ENCODE measurements around the gene CTDSPL. TPM values are rescaled to one million over a fixed set of nuclear protein-coding genes. Genes with fewer than 3 reads are reported as not detected.

Gene CTDSPL
- total and polyA plus RNA-seq, 5 donors from 2014 or later = 0.08 to 1.7 TPM; not detected in 3

GRCh38 chr3:37942646-37943045 is 81.0 kb downstream of the CTDSPL start:
- Histone ChIP-seq H3K36me3 (ENCODE audit: control insufficient read depth, insufficient read depth, low read length) (no peaks in the 10 kb centered on the region), H3K4me1 (ENCODE audit: control insufficient read depth, insufficient read depth, low read length, poor library complexity, severe bottlenecking) (no peaks in the 10 kb centered on the region), H3K9me3 (ENCODE audit: control insufficient read depth in 2 of 2, low read length in 2 of 2) (no peaks in the 10 kb centered on the region), H3K27ac (ENCODE audit: insufficient read depth, low read length, poor library complexity, severe bottlenecking) (no peak overlapping the region), H3K27me3 (ENCODE audit: control insufficient read depth, insufficient read depth, low read length) (no peaks in the 10 kb centered on the region), H3K4me3 (ENCODE audit: low read depth, low read length) (no peak overlapping the region)
- H3K27ac Mint-ChIP-seq = no peak overlapping the region
- H3K4me3 Mint-ChIP-seq = no peak overlapping the region
- no peaks in the 10 kb centered on the region for H3K36me3 Mint-ChIP-seq
- no peak for DNase-seq
- no peaks in the 10 kb centered on the region for H3K27me3 Mint-ChIP-seq
- no peaks in the 10 kb centered on the region for H3K9me3 Mint-ChIP-seq
- no peak for ATAC-seq (ENCODE audit: low read depth in 2 of 2)
- no peaks in the 10 kb centered on the region for H3K4me1 Mint-ChIP-seq

- Histone ChIP-seq H3K36me3 (ENCODE audit: control insufficient read depth, insufficient read depth, low read length) (no peaks in the 10 kb centered on the region), H3K9me3 (ENCODE audit: control insufficient read depth in 2 of 2, low read length in 2 of 2) (no peaks in the 10 kb centered on the region), H3K4me1 (ENCODE audit: control insufficient read depth, insufficient read depth, low read length, poor library complexity, severe bottlenecking) (no peaks in the 10 kb centered on the region), H3K27me3 (ENCODE audit: control insufficient read depth, insufficient read depth, low read length) (no peaks in the 10 kb centered on the region), H3K4me3 (ENCODE audit: low read depth, low read length) (no peak overlapping the region), H3K27ac (ENCODE audit: insufficient read depth, low read length, poor library complexity, severe bottlenecking) (no peak overlapping the region)
- Mint-ChIP-seq H3K27ac (no peak overlapping the region), H3K36me3 (no peaks in the 10 kb centered on the region), H3K9me3 (no peaks in the 10 kb centered on the region), H3K4me1 (no peaks in the 10 kb centered on the region), H3K27me3 (no peaks in the 10 kb centered on the region), H3K4me3 (no peak overlapping the region)
- no peak for DNase-seq
- no peak for ATAC-seq (ENCODE audit: low read depth in 2 of 2)
Observed at GRCh38 chr3:37943126-37943525, 81.4 kb downstream of the CTDSPL start.

DNA sequence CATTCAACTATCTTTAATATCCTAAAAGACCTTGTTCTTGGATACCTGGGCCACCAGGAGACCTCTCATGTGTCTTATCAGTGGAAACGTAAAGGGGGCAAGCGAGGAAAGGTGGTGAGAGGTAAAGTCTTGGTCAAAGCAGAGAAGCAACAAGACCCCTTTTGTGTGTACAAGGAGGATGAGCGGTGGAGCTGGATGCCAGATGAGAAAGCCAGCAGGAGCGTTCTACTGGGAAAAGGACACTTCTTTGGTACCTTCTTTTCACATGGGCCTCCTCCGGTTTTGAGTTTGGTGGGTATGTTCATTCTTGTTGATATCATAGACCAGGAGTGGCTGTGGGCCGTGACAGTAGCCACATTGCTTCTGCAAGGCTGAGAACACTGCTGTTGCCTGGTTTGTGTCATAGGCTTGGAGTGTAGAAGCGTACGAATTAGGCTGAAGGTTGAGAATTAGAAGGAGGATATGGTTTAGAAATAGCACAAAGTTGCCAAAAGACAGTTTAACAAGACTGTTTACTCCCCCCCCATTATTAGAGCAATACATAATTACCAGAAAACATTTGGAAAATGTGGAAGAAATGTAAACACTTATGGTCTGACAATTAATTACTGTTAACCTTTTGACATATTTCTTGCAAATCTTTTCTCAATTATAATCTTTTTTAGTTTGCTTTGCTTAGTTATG is 82.1 kb downstream of the CTDSPL start:
- H3K27ac ChIP-seq (ENCODE audit: insufficient read depth, low read length, poor library complexity, severe bottlenecking) = no peak overlapping the region
- no peak for ATAC-seq (ENCODE audit: low read depth in 2 of 2)

GRCh38 chr3:37944391-37944842 is 82.7 kb downstream of the CTDSPL start:
- Histone ChIP-seq H3K27me3 (ENCODE audit: control insufficient read depth, insufficient read depth, low read length) (no peaks in the 10 kb centered on the region), H3K4me1 (ENCODE audit: control insufficient read depth, insufficient read depth, low read length, poor library complexity, severe bottlenecking) (no peaks in the 10 kb centered on the region), H3K27ac (ENCODE audit: insufficient read depth, low read length, poor library complexity, severe bottlenecking) (no peak overlapping the region), H3K4me3 (ENCODE audit: low read depth, low read length) (no peak overlapping the region), H3K36me3 (ENCODE audit: control insufficient read depth, insufficient read depth, low read length) (no peaks in the 10 kb centered on the region), H3K9me3 (ENCODE audit: control insufficient read depth in 2 of 2, low read length in 2 of 2) (no peaks in the 10 kb centered on the region)
- Mint-ChIP-seq H3K36me3 (no peaks in the 10 kb centered on the region), H3K27ac (no peak overlapping the region), H3K27me3 (no peaks in the 10 kb centered on the region), H3K4me1 (no peaks in the 10 kb centered on the region), H3K4me3 (no peak overlapping the region), H3K9me3 (no peaks in the 10 kb centered on the region)
- ATAC-seq (ENCODE audit: low read depth in 2 of 2) (no peak), DNase-seq (no peak)

More for the DNA sequence above, 82.1 kb downstream of the CTDSPL start:
- Mint-ChIP-seq H3K4me1 (no peaks in the 10 kb centered on the region), H3K9me3 (no peaks in the 10 kb centered on the region), H3K36me3 (no peaks in the 10 kb centered on the region), H3K27ac (no peak overlapping the region), H3K27me3 (no peaks in the 10 kb centered on the region), H3K4me3 (no peak overlapping the region)
- H3K4me1 ChIP-seq (ENCODE audit: control insufficient read depth, insufficient read depth, low read length, poor library complexity, severe bottlenecking) = no peaks in the 10 kb centered on the region
- H3K4me3 ChIP-seq (ENCODE audit: low read depth, low read length) = no peak overlapping the region
- no peak for DNase-seq
- H3K36me3 ChIP-seq (ENCODE audit: control insufficient read depth, insufficient read depth, low read length) = no peaks in the 10 kb centered on the region
- no peaks in the 10 kb centered on the region for H3K9me3 ChIP-seq (ENCODE audit: control insufficient read depth in 2 of 2, low read length in 2 of 2)
- no peaks in the 10 kb centered on the region for H3K27me3 ChIP-seq (ENCODE audit: control insufficient read depth, insufficient read depth, low read length)

- no peak overlapping the region for H3K27ac Mint-ChIP-seq
- no peak overlapping the region for H3K4me3 Mint-ChIP-seq
- no peaks in the 10 kb centered on the region for H3K4me1 Mint-ChIP-seq
Observed at GRCh38 chr3:37945156-37945806, 83.6 kb downstream of the CTDSPL start.

GRCh38 chr3:37945807-37946530 is 84.3 kb downstream of the CTDSPL start:
- no peak overlapping the region for H3K4me3 Mint-ChIP-seq

More at GRCh38 chr3:37945156-37945806, 83.6 kb downstream of the CTDSPL start:
- Histone ChIP-seq H3K9me3 (ENCODE audit: control insufficient read depth in 2 of 2, low read length in 2 of 2) (no peaks in the 10 kb centered on the region), H3K27ac (ENCODE audit: insufficient read depth, low read length, poor library complexity, severe bottlenecking) (no peak overlapping the region), H3K4me1 (ENCODE audit: control insufficient read depth, insufficient read depth, low read length, poor library complexity, severe bottlenecking) (no peaks in the 10 kb centered on the region), H3K4me3 (ENCODE audit: low read depth, low read length) (no peak overlapping the region), H3K27me3 (ENCODE audit: control insufficient read depth, insufficient read depth, low read length) (no peaks in the 10 kb centered on the region), H3K36me3 (ENCODE audit: control insufficient read depth, insufficient read depth, low read length) (no peaks in the 10 kb centered on the region)
- no peak for ATAC-seq (ENCODE audit: low read depth in 2 of 2)
- Mint-ChIP-seq H3K36me3 (no peaks in the 10 kb centered on the region), H3K27me3 (no peaks in the 10 kb centered on the region), H3K9me3 (no peaks in the 10 kb centered on the region)
- DNase-seq = no peak

DNA sequence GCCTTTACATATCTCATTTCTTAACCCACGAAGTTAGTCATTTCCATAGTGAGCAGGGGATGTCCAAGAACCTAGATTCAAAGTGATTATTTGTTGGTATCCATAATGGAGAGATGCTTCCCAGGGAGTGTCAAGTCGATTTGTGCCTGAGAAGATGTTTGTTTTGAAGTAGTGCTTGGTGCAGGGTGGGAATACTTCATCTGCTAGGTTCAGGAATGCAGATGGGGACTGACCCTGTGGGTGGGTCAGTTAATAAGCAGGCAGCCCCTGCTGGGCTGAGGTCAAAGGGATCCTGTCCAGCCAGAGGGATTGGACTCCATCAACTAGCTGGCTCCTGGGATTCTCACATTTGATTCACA is 84.8 kb downstream of the CTDSPL start:
- Mint-ChIP-seq H3K27ac (no peak overlapping the region), H3K4me1 (no peaks in the 10 kb centered on the region), H3K36me3 (no peaks in the 10 kb centered on the region), H3K9me3 (no peaks in the 10 kb centered on the region), H3K27me3 (peaks cover 5% of the 10 kb centered on the region), H3K4me3 (no peak overlapping the region)
- H3K4me3 ChIP-seq (ENCODE audit: low read depth, low read length) = no peak overlapping the region
- H3K36me3 ChIP-seq (ENCODE audit: control insufficient read depth, insufficient read depth, low read length) = no peaks in the 10 kb centered on the region
- ATAC-seq (ENCODE audit: low read depth in 2 of 2) (no peak), DNase-seq (no peak)
- H3K9me3 ChIP-seq (ENCODE audit: control insufficient read depth in 2 of 2, low read length in 2 of 2) = no peaks in the 10 kb centered on the region
- no peaks in the 10 kb centered on the region for H3K27me3 ChIP-seq (ENCODE audit: control insufficient read depth, insufficient read depth, low read length)
- no peaks in the 10 kb centered on the region for H3K4me1 ChIP-seq (ENCODE audit: control insufficient read depth, insufficient read depth, low read length, poor library complexity, severe bottlenecking)
- no peak overlapping the region for H3K27ac ChIP-seq (ENCODE audit: insufficient read depth, low read length, poor library complexity, severe bottlenecking)

More at GRCh38 chr3:37945807-37946530, 84.3 kb downstream of the CTDSPL start:
- Mint-ChIP-seq H3K27ac (no peak overlapping the region), H3K27me3 (peaks cover 5% of the 10 kb centered on the region), H3K9me3 (no peaks in the 10 kb centered on the region), H3K36me3 (no peaks in the 10 kb centered on the region), H3K4me1 (no peaks in the 10 kb centered on the region)
- H3K36me3 ChIP-seq (ENCODE audit: control insufficient read depth, insufficient read depth, low read length) = no peaks in the 10 kb centered on the region
- no peaks in the 10 kb centered on the region for H3K9me3 ChIP-seq (ENCODE audit: control insufficient read depth in 2 of 2, low read length in 2 of 2)
- no peaks in the 10 kb centered on the region for H3K4me1 ChIP-seq (ENCODE audit: control insufficient read depth, insufficient read depth, low read length, poor library complexity, severe bottlenecking)
- ATAC-seq (ENCODE audit: low read depth in 2 of 2) = no peak
- no peak overlapping the region for H3K27ac ChIP-seq (ENCODE audit: insufficient read depth, low read length, poor library complexity, severe bottlenecking)
- H3K27me3 ChIP-seq (ENCODE audit: control insufficient read depth, insufficient read depth, low read length) = no peaks in the 10 kb centered on the region
- no peak overlapping the region for H3K4me3 ChIP-seq (ENCODE audit: low read depth, low read length)
- no peak for DNase-seq
